Measurements from ENCODE around the gene TMEM178B. TPM values are rescaled to one million over a fixed set of nuclear protein-coding genes. Genes with fewer than 3 reads are reported as not detected.

The TMEM178B gene
- total and polyA plus RNA-seq, 2 of the 13 experiments (the other 11 are each of a cell fraction or from before 2014, with no cell fraction given), result 0.01 to 0.02 TPM

- CTCF ChIA-PET (ENCODE audit: low intra/inter-chr PET ratio, low total read pairs), result no interaction called here
- H4K20me1 ChIP-seq (ENCODE audit: insufficient read depth, low read length), result no peaks in the 10 kb centered on the region
- no peaks in the 10 kb centered on the region for H3K36me3 ChIP-seq (replicated peaks in 1 of 2; ENCODE audit: control insufficient read depth in 1 of 2, insufficient read depth in 2 of 2, low read length in 2 of 2)
- POLR2A ChIA-PET, result no interaction called here
- H3K9ac ChIP-seq (ENCODE audit: insufficient read depth, low read depth, low read length), result no peak overlapping the region
- H3K4me1 ChIP-seq (ENCODE audit: insufficient read depth, low read length), result no peaks in the 10 kb centered on the region
- DNase-seq (ENCODE audit: low spot score), result no peak
- BruUV-seq (replicated peaks), result no TSS peak
- in situ Hi-C loops (cut with HindIII; ENCODE audit: extremely low pct_ligation_motif_present, low pct_unique_long_range_greater_than_20kb), result no loop called here
- H3K79me2 ChIP-seq (ENCODE audit: insufficient read depth, low read length), result no peaks in the 10 kb centered on the region
- H3K4me2 ChIP-seq (ENCODE audit: low read depth, low read length), result no peak overlapping the region
- no peak overlapping the region for H3K27ac ChIP-seq (ENCODE audit: extremely low read length, insufficient read depth, low read length)
- FAIRE-seq, result no peak
- 25% methylated on average over 2 of the region's 2 CpGs for WGBS (ENCODE audit: low lambda C conversion rate)
- no peaks in the 10 kb centered on the region for H3K9me3 ChIP-seq (ENCODE audit: low read length)
- no peak for TF ChIP-seq SRF (IDR thresholded peaks at IDR 0.05; ENCODE audit: low read depth, low read length)
- no peak for TF ChIP-seq MXI1 (IDR thresholded peaks at IDR 0.05; ENCODE audit: borderline replicate concordance, low read depth, low read length)
- TF ChIP-seq ZNF7 (CRISPR knock-in tag; IDR thresholded peaks at IDR 0.05), result no peak
- intact Hi-C loops (cut with micrococcal nuclease; ENCODE audit: unreplicated experiment), result no loop called here
- no peak for ATAC-seq
- H2AFZ ChIP-seq (ENCODE audit: low read length), result no peak overlapping the region
- H3K27me3 ChIP-seq (ENCODE audit: control insufficient read depth in 1 of 2, insufficient read depth in 2 of 2, low read length in 2 of 2), result peaks cover 0 to 2% of the 10 kb centered on the region in 2 experiments; a peak in 1 of 5 replicates
- H3K4me3 ChIP-seq (replicated peaks in 1 of 3; ENCODE audit: insufficient read depth in 1 of 3, low read depth in 2 of 3, low read length in 3 of 3), result no peak overlapping the region
These were observed 137.0 kb downstream of the TMEM178B start for GRCh38 chr7:141210862-141211261.

DNA sequence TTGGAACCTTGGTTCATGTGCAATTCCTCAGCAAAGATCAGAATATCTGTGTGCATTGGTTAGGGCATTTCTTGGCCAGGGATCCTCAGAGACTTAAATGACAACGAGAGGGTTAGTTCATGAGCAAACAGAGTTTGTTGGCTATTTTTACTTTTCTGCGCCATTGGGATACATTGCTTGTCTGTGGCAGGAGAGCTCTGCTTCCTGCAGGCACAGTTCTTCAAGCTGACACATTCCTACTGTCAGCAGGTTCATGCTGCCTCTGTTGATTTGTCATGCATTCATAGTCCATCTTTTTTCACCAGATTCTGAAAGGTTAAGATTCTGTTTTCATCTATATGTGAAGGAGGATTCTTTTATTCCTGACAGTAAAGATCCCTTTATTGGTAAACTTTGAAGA, 139.4 kb downstream of the TMEM178B start:
- in situ Hi-C loops (cut with HindIII; ENCODE audit: extremely low pct_ligation_motif_present, low pct_unique_long_range_greater_than_20kb), result no loop called here
- BruUV-seq (replicated peaks), result no TSS peak
- Histone ChIP-seq H3K9me3 (ENCODE audit: low read length) (no peaks in the 10 kb centered on the region), H3K4me2 (ENCODE audit: low read depth, low read length) (no peak overlapping the region), H3K36me3 (replicated peaks in 1 of 2; ENCODE audit: control insufficient read depth in 1 of 2, insufficient read depth in 2 of 2, low read length in 2 of 2) (no peaks in the 10 kb centered on the region), H3K79me2 (ENCODE audit: insufficient read depth, low read length) (no peaks in the 10 kb centered on the region), H2AFZ (ENCODE audit: low read length) (no peak overlapping the region), H3K9ac (ENCODE audit: insufficient read depth, low read depth, low read length) (no peak overlapping the region), H3K27me3 (ENCODE audit: control insufficient read depth in 1 of 2, insufficient read depth in 2 of 2, low read length in 2 of 2) (peaks cover under 1 to 2% of the 10 kb centered on the region in 2 experiments; a peak in 1 of 5 replicates), H4K20me1 (ENCODE audit: insufficient read depth, low read length) (no peaks in the 10 kb centered on the region), H3K4me1 (ENCODE audit: insufficient read depth, low read length) (no peaks in the 10 kb centered on the region), H3K27ac (ENCODE audit: extremely low read length, insufficient read depth, low read length) (no peak overlapping the region), H3K4me3 (replicated peaks in 1 of 3; ENCODE audit: insufficient read depth in 1 of 3, low read depth in 2 of 3, low read length in 3 of 3) (no peak overlapping the region)
- ATAC-seq (no peak), FAIRE-seq (no peak), DNase-seq (ENCODE audit: low spot score) (no peak)
- intact Hi-C loops (cut with micrococcal nuclease; ENCODE audit: unreplicated experiment), result no loop called here
- TF ChIP-seq, protein P1, sequence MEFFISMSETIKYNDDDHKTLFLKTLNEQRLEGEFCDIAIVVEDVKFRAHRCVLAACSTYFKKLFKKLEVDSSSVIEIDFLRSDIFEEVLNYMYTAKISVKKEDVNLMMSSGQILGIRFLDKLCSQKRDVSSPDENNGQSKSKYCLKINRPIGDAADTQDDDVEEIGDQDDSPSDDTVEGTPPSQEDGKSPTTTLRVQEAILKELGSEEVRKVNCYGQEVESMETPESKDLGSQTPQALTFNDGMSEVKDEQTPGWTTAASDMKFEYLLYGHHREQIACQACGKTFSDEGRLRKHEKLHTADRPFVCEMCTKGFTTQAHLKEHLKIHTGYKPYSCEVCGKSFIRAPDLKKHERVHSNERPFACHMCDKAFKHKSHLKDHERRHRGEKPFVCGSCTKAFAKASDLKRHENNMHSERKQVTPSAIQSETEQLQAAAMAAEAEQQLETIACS (CRISPR knock-in tag; IDR thresholded peaks at IDR 0.05), result no peak
- no peak for TF ChIP-seq ZBTB26 (CRISPR knock-in tag; IDR thresholded peaks at IDR 0.05; ENCODE audit: borderline replicate concordance)
- no peak for TF ChIP-seq CEBPG (CRISPR knock-in tag; IDR thresholded peaks at IDR 0.05)
- no peak for TF ChIP-seq ZNF850 (CRISPR knock-in tag; conservative IDR thresholded peaks at IDR 0.05)
- whole genome bisulfite sequencing (ENCODE audit: low lambda C conversion rate), result 0% methylated on average over 2 of the region's 2 CpGs
- CTCF ChIA-PET (ENCODE audit: low intra/inter-chr PET ratio, low total read pairs), result no interaction called here
- POLR2A ChIA-PET, result no interaction called here

Measured in HepG2 (cell line).